Measurements from ENCODE around the gene CD83. TPM values are rescaled to one million over a fixed set of nuclear protein-coding genes. Genes with fewer than 3 reads are reported as not detected.
"Not testable (repeated sequence)": the region's sequence is repeated elsewhere in the genome, so short reads cannot be mapped to it uniquely, and the experiment has no call there.

CD83 gene, protein sequence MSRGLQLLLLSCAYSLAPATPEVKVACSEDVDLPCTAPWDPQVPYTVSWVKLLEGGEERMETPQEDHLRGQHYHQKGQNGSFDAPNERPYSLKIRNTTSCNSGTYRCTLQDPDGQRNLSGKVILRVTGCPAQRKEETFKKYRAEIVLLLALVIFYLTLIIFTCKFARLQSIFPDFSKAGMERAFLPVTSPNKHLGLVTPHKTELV
- total RNA-seq = 0.63 to 1.0 TPM (median 0.95 TPM) in 3 replicates
- long read RNA-seq, partial matches to known transcripts = 0 of 3 reads
- long read RNA-seq, other reads (novel, unspliced or antisense) = 1 of 3 reads

DNA sequence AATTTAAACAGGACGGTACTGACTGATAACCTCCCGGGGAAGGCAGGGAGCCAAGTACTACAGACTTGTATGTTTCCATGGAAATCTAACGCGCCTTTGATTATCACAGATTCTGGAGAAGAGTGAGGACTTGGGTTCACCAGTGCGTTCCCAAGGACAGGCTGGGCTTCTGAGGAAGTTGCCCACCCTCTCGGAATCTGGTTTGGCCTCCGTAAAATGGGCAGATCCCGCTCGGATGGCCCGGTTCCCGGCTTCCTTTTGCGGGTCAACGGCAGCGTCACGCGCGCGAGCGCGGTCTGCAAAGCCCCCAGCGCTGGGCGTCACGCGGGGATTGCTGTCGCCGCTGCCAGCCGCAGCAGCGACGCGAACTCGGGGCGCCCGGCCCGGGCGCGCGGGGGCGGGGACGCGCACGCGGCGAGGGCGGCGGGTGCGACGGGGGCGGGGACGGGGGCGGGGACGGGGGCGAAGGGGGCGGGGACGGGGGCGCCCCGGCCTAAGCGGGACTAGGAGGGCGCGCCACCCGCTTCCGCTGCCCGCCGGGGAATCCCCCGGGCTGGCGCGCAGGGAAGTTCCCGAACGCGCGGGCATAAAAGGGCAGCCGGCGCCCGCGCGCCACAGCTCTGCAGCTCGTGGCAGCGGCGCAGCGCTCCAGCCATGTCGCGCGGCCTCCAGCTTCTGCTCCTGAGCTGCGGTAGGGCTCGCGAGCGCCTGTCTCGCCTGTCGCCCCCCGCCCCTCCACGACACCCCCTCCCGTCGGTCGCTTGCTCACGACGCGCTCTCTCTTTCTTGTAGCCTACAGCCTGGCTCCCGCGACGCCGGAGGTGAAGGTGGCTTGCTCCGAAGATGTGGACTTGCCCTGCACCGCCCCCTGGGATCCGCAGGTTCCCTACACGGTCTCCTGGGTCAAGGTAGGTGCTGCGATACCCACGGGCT lies at the start of gene CD83:
CD83 (plus strand) TSS at position 615 of the 933 bp plus-strand sequence; CDS start at position 655, 40 bp downstream.
- H3K36me3 Mint-ChIP-seq (ENCODE audit: low read depth) = peaks cover 2% of the 10 kb centered on the region
- H3K27me3 Mint-ChIP-seq (ENCODE audit: low read depth) = no peaks in the 10 kb centered on the region
- H3K4me1 Mint-ChIP-seq (ENCODE audit: low read depth) = peaks cover 13% of the 10 kb centered on the region
- H3K27ac Mint-ChIP-seq (ENCODE audit: unreplicated experiment) = peak within 1 kb of the TSS; percentile 61
- H3K9me3 Mint-ChIP-seq (ENCODE audit: low read depth) = no peaks in the 10 kb centered on the region
- H3K4me3 Mint-ChIP-seq (ENCODE audit: unreplicated experiment) = peak within 1 kb of the TSS; percentile 86
- TF ChIP-seq, protein P1, sequence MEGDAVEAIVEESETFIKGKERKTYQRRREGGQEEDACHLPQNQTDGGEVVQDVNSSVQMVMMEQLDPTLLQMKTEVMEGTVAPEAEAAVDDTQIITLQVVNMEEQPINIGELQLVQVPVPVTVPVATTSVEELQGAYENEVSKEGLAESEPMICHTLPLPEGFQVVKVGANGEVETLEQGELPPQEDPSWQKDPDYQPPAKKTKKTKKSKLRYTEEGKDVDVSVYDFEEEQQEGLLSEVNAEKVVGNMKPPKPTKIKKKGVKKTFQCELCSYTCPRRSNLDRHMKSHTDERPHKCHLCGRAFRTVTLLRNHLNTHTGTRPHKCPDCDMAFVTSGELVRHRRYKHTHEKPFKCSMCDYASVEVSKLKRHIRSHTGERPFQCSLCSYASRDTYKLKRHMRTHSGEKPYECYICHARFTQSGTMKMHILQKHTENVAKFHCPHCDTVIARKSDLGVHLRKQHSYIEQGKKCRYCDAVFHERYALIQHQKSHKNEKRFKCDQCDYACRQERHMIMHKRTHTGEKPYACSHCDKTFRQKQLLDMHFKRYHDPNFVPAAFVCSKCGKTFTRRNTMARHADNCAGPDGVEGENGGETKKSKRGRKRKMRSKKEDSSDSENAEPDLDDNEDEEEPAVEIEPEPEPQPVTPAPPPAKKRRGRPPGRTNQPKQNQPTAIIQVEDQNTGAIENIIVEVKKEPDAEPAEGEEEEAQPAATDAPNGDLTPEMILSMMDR (IDR thresholded peaks at IDR 0.05) = peak; percentile 53
- DNase-seq (ENCODE audit: low spot score) = no peak

DNA sequence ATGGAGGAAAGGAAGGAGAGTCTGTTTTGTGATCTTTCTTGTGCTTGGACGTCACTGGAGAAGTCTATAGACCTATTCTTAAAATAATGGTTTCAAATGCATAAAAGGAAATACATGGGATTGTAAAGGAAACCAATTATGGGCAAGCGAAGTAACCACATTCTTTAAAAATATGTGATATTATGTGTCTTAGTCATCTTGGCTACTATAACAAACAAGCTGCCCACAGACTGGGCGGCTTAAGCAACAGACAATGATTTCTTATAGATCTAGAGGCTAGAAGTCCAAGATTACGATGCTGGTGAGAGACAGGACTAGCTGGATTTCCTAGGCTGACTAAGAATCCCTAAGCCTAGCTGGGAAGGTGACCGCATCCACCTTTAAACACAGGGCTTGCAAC lies 49.4 kb upstream of the CD83 start:
- peaks cover 18% of the 10 kb centered on the region for H3K4me1 Mint-ChIP-seq (ENCODE audit: low read depth)
- peak overlapping the region; percentile 42 for H3K27ac Mint-ChIP-seq (ENCODE audit: unreplicated experiment)
- TF ChIP-seq, protein P1 (IDR thresholded peaks at IDR 0.05) = no peak
- H3K27me3 Mint-ChIP-seq (ENCODE audit: low read depth) = no peaks in the 10 kb centered on the region
- DNase-seq (ENCODE audit: low spot score) = no peak
- H3K9me3 Mint-ChIP-seq (ENCODE audit: low read depth) = no peaks in the 10 kb centered on the region
- H3K36me3 Mint-ChIP-seq (ENCODE audit: low read depth) = no peaks in the 10 kb centered on the region
- H3K4me3 Mint-ChIP-seq (ENCODE audit: unreplicated experiment) = no peak overlapping the region

DNA sequence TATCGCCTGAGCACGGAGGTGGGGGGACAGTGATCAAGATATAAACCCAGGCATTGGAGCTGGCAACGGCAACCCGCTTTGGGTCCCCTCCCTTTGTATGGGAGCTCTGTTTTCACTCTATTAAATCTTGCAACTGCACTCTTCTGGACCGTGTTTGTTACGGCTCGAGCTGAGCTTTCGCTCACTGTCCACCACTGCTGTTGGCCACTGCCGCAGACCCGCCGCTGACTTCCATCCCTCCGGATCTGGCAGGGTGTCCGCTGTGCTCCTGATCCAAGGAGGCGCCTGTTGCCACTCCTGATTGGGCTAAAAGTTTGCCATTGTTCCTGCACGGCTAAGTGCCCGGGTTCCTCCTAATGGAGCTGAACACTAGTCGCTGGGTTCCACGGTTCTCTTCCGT lies 48.9 kb upstream of the CD83 start:
- DNase-seq (ENCODE audit: low spot score) = no peak
- no peaks in the 10 kb centered on the region for H3K36me3 Mint-ChIP-seq (ENCODE audit: low read depth)
- H3K4me1 Mint-ChIP-seq (ENCODE audit: low read depth) = peaks cover 18% of the 10 kb centered on the region
- no peaks in the 10 kb centered on the region for H3K27me3 Mint-ChIP-seq (ENCODE audit: low read depth)
- TF ChIP-seq, protein P1 (IDR thresholded peaks at IDR 0.05) = no peak
- no peak overlapping the region for H3K4me3 Mint-ChIP-seq (ENCODE audit: unreplicated experiment)
- H3K27ac Mint-ChIP-seq (ENCODE audit: unreplicated experiment) = peak overlapping the region; percentile 38
- H3K9me3 Mint-ChIP-seq (ENCODE audit: low read depth) = no peaks in the 10 kb centered on the region

DNA sequence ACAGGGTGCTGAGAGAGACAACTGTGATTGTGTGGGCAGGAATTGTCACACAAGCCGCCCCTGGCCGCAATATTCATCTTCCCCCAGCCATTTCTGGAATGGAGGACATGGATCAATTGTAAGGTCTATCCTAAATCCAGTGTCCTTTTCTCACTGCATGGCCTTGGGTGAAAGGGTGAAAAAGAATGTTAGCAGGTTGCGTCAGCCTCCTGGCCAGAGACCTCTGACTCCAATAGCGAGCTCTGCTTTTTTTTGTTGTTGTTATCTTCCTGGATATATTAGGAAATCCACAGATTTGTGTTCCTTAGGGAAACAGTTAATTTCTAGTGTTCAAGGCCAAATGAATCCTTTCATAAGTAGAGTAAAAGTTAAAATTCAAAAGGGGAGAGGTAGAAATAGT lies 47.1 kb upstream of the CD83 start:
- H3K27me3 Mint-ChIP-seq (ENCODE audit: low read depth) = no peaks in the 10 kb centered on the region
- no peak overlapping the region for H3K27ac Mint-ChIP-seq (ENCODE audit: unreplicated experiment)
- H3K4me1 Mint-ChIP-seq (ENCODE audit: low read depth) = peaks cover 26% of the 10 kb centered on the region
- H3K9me3 Mint-ChIP-seq (ENCODE audit: low read depth) = no peaks in the 10 kb centered on the region
- H3K36me3 Mint-ChIP-seq (ENCODE audit: low read depth) = no peaks in the 10 kb centered on the region
- TF ChIP-seq, protein P1 (IDR thresholded peaks at IDR 0.05) = no peak
- DNase-seq (ENCODE audit: low spot score) = no peak
- no peak overlapping the region for H3K4me3 Mint-ChIP-seq (ENCODE audit: unreplicated experiment)

DNA sequence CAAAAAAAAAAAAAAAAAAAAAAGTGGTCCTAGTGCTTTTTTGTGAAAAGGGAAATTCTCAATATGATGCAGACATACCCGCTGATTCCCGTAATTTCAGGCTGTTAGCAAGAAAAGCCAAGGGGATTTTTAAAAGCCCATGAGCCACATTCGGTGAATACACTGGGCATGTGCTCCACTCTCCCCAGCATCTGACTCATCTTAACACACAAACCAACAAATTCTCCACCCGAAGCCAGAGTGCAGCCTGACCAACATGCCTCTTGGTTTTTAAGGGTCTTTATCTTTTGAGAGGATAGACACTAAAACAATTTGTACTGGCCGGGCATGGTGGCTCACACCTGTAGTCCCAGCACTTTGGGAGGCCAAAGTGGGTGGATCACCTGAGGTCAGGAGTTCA lies 45.5 kb upstream of the CD83 start:
- Mint-ChIP-seq H3K27me3 (ENCODE audit: low read depth) (no peaks in the 10 kb centered on the region), H3K27ac (ENCODE audit: unreplicated experiment) (no peak overlapping the region), H3K4me3 (ENCODE audit: unreplicated experiment) (no peak overlapping the region), H3K9me3 (ENCODE audit: low read depth) (no peaks in the 10 kb centered on the region), H3K4me1 (ENCODE audit: low read depth) (peaks cover 22% of the 10 kb centered on the region), H3K36me3 (ENCODE audit: low read depth) (no peaks in the 10 kb centered on the region)
- no peak for DNase-seq (ENCODE audit: low spot score)
- TF ChIP-seq, protein P1 (IDR thresholded peaks at IDR 0.05) = no peak

DNA sequence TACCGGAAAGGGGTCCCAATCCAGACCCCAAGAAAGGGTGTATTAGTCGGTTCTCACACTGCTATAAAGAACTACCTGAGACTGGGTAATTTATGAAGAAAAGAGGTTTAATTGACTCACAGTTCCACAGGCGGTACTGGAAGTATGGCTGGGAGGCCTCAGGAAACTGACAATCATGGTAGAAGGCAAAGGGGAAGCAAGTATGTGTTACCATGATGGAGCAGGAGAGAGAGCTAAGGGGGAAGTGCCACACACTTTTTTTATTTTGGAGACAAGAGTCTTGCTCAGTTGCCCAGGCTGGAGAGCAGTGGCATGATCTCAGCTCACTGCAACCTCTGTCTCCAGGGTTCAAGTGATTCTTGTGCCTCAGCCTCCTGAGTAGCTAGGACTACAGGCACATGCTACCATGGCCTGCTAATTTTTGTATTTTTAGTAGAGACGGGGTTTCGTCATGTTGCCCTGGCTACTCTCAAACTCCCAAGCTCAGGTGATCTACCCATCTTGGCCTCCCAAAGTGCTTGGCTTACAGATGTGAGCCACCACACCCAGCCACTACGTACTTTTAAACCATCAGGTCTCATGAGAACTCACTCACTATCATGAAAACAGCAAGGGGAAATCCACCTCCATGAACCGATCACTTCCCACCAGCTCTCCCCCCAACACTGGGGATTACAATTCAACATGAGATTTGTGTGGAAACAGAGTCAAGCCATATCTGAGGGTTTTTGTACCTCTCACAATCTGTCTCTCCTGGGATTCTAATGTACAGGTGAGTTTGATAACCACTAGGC lies 43.8 kb upstream of the CD83 start:
- not testable (repeated sequence) for H3K4me3 Mint-ChIP-seq (ENCODE audit: unreplicated experiment); H3K4me1 Mint-ChIP-seq (ENCODE audit: low read depth); H3K36me3 Mint-ChIP-seq (ENCODE audit: low read depth); H3K27me3 Mint-ChIP-seq (ENCODE audit: low read depth); DNase-seq (ENCODE audit: low spot score); H3K27ac Mint-ChIP-seq (ENCODE audit: unreplicated experiment); H3K9me3 Mint-ChIP-seq (ENCODE audit: low read depth)
